Chondrocyte (in vitro differentiated cells): ENCODE results near the gene CA12. TPM values are rescaled to one million over a fixed set of nuclear protein-coding genes. Genes with fewer than 3 reads are reported as not detected.

ENCODE experiments used
- DNase-seq: peaks from one replicate; pipeline ENCODE4 v3.0.0; 2021; ENCODE audit warnings: mixed read lengths, low spot score
- H3K27ac Mint-ChIP-seq: one replicate; pipeline ENCODE4 v1.8.0; 2021; ENCODE audit warnings: mild to moderate bottlenecking, moderate library complexity, mixed read lengths; ENCODE audit not compliant: unreplicated experiment
- H3K27me3 Mint-ChIP-seq: 2 replicates; pipeline ENCODE4 v1.8.0; 2021; ENCODE audit warnings: low read depth, mixed read lengths
- H3K36me3 Mint-ChIP-seq: 2 replicates; pipeline ENCODE4 v1.8.0; 2021; ENCODE audit warnings: low read depth, mixed read lengths
- H3K4me1 Mint-ChIP-seq: 2 replicates; pipeline ENCODE4 v1.8.0; 2021; ENCODE audit warnings: low read depth, mild to moderate bottlenecking, mixed read lengths
- H3K4me3 Mint-ChIP-seq: one replicate; pipeline ENCODE4 v1.8.0; 2021; ENCODE audit warnings: mild to moderate bottlenecking, moderate library complexity, mixed read lengths; ENCODE audit not compliant: unreplicated experiment
- H3K9me3 Mint-ChIP-seq: 2 replicates; pipeline ENCODE4 v1.8.0; 2021; ENCODE audit warnings: low read depth, mixed read lengths
- total RNA-seq: library from RNA; stranded (reverse); gene quantifications from 3 replicates; pipeline ENCODE4 v1.2.1, GENCODE V29; 2021
- TF ChIP-seq, protein P1 (sequence below): fragments of 200-600 bp; sonication (generic); IDR thresholded peaks from 2 replicates; pipeline ENCODE4 v1.5.0; 2021; ENCODE audit warnings: antibody characterized with exemption, mild to moderate bottlenecking, moderate library complexity

The CA12 gene
- total RNA-seq, 1 donor from 2014 or later = 6.9 TPM

DNA sequence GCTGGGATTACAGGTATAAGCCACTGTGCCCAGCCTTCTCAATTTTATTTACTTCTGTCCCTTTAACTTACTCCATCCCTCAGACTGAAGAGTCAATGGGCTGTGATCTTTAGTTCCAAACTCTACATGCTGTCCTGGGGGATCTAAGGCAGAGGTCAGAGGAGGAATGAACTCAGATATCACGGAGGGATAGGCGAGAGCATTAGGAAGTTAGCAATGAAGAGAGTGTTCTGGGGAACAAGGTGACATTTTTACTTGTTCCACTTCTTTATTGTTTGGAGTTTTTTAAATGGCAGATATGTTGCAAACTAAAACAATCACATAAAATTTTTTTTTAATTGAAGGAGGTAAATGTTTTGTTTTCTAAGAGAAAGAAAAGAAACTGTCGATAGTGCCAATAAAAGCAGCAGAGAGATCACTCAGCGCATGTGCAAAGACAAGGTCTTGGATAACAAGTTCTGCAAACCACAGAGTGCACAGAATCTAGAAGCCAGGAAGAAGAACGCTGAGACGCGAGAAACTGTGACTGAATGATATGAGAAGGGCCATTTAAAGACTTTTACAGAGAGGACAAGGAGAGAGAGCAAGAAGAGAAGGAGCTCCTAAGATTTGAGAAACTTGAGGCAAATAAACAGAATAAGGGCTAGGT, 10.8 kb upstream of the CA12 start:
- peaks cover 12% of the 10 kb centered on the region for H3K4me1 Mint-ChIP-seq
- no peak overlapping the region for H3K4me3 Mint-ChIP-seq
- TF ChIP-seq, protein P1, sequence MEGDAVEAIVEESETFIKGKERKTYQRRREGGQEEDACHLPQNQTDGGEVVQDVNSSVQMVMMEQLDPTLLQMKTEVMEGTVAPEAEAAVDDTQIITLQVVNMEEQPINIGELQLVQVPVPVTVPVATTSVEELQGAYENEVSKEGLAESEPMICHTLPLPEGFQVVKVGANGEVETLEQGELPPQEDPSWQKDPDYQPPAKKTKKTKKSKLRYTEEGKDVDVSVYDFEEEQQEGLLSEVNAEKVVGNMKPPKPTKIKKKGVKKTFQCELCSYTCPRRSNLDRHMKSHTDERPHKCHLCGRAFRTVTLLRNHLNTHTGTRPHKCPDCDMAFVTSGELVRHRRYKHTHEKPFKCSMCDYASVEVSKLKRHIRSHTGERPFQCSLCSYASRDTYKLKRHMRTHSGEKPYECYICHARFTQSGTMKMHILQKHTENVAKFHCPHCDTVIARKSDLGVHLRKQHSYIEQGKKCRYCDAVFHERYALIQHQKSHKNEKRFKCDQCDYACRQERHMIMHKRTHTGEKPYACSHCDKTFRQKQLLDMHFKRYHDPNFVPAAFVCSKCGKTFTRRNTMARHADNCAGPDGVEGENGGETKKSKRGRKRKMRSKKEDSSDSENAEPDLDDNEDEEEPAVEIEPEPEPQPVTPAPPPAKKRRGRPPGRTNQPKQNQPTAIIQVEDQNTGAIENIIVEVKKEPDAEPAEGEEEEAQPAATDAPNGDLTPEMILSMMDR = no peak
- no peak overlapping the region for H3K27ac Mint-ChIP-seq
- DNase-seq = no peak
- no peaks in the 10 kb centered on the region for H3K9me3 Mint-ChIP-seq
- H3K27me3 Mint-ChIP-seq = no peaks in the 10 kb centered on the region
- H3K36me3 Mint-ChIP-seq = no peaks in the 10 kb centered on the region

GRCh38 chr15:63391669-63392360, 10.2 kb upstream of the CA12 start:
- no peak overlapping the region for H3K27ac Mint-ChIP-seq
- H3K27me3 Mint-ChIP-seq = no peaks in the 10 kb centered on the region

GRCh38 chr15:63390689-63391088, 9.0 kb upstream of the CA12 start:
- Mint-ChIP-seq H3K4me1 (peaks cover 12% of the 10 kb centered on the region), H3K27me3 (no peaks in the 10 kb centered on the region), H3K27ac (no peak overlapping the region), H3K4me3 (no peak overlapping the region), H3K9me3 (no peaks in the 10 kb centered on the region), H3K36me3 (no peaks in the 10 kb centered on the region)
- TF ChIP-seq, protein P1 = no peak
- no peak for DNase-seq

More at GRCh38 chr15:63391669-63392360, 10.2 kb upstream of the CA12 start:
- TF ChIP-seq, protein P1 = no peak
- Mint-ChIP-seq H3K4me3 (no peak overlapping the region), H3K36me3 (no peaks in the 10 kb centered on the region), H3K9me3 (no peaks in the 10 kb centered on the region), H3K4me1 (peaks cover 12% of the 10 kb centered on the region)
- no peak for DNase-seq

DNA sequence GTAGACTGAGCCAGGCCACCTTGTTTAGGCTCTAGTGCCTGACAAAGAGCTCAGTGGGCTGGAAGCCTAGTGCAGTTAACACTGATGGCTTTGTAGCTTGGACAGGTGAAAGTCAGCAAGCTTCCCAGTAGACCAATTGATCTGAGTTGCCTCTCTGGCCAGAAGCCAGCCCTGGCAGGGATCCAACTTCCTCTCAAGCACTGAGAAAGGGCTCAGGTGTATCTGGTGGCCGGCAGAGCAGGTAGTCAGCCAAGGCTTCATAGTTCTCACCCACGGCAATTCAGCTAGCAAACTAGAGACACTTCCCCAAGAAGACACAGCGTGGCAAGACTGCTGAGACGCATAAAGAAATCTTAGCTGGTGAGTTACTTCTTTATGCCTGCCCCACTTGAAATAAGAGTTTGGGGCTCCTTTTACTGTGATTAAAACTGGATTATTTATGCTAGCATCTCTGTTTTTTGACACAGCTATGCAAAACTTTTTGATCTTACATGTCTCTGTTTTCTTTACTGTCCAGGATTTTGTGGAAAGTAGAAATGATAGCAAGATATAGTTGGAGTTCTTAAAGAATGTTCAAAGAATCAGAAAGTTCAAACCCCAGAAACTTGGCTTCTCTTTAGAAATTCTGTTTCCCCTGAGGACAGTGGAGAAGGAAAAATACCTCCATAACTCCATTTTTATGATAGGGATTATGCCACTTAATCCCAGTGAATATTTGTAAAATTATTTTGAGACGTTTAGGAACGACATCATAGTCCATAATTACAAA, 8.4 kb upstream of the CA12 start:
- Mint-ChIP-seq H3K36me3 (no peaks in the 10 kb centered on the region), H3K27ac (no peak overlapping the region), H3K4me1 (peaks cover 12% of the 10 kb centered on the region), H3K27me3 (no peaks in the 10 kb centered on the region), H3K9me3 (no peaks in the 10 kb centered on the region), H3K4me3 (no peak overlapping the region)
- TF ChIP-seq, protein P1 = no peak
- DNase-seq = no peak

DNA sequence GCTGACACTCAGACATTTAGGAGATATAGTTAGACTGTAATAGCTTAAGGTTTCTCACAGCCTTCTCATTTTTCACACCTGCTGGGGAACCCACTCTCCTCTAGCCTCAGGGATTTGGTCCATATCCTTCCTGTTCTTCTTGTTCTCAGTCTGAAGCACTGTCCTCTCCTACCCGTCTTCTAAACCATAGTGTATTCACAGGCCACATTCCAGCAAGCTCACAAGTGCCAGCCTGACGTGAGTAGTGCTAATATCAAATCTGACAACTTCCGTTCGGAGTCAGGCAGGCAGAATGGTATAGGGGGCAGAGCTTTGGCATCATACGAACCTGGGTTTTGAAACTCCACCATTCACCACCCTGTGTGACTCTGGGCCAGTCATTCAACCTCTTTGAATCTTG, 6.9 kb upstream of the CA12 start:
- Mint-ChIP-seq H3K27me3 (no peaks in the 10 kb centered on the region), H3K27ac (no peak overlapping the region), H3K4me1 (peaks cover 14% of the 10 kb centered on the region), H3K9me3 (no peaks in the 10 kb centered on the region), H3K36me3 (no peaks in the 10 kb centered on the region), H3K4me3 (no peak overlapping the region)
- TF ChIP-seq, protein P1 = no peak
- no peak for DNase-seq
